ENCODE measurements around the gene ACOX1. TPM values are rescaled to one million over a fixed set of nuclear protein-coding genes. Genes with fewer than 3 reads are reported as not detected.

ACOX1 gene
- total and polyA plus RNA-seq, 10 donors: 6.3 to 60.2 (median 41.6) TPM

DNA sequence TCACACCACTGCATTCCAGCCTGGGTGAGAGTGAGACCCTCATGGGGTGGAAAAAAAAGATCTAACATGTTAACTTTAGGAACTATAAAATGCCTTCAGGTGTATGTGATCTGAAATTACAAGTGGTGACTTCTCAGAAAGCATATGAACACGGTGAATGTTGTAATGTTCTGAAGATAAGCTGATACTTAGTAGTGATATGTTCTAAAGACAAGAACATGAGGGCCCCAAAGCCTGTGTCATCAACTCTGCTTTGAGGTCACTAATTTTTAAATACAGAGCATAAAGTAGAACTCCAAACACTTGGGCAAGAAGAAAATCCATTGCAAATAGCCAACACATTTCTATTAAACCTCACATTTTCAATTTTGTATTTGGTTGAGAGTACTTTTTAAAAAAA is 35.5 kb downstream of the ACOX1 start:
- intact Hi-C loops (cut with DNase I; ENCODE audit: low total_unique reads): no loop called here
- Histone ChIP-seq H3K27me3 (replicated peaks in 1 of 7) (no peaks in the 10 kb centered on the region), H3K9me3 (no peaks in the 10 kb centered on the region), H3K27ac (no peak overlapping the region), H3K4me3 (no peak overlapping the region), H3K36me3 (peaks cover 0 to 59% (median 29%) of the 10 kb centered on the region in 6 donors), H3K4me1 (peaks cover 0 to 22% (median 16%) of the 10 kb centered on the region in 6 donors)
- 85 to 100% (median 92%) methylated on average over 1 of the region's 1 CpG for WGBS, 5 donors
- DNase-seq: no peak
- no peak for TF ChIP-seq POLR2A (IDR thresholded peaks at IDR 0.05)
- TF ChIP-seq CTCF (IDR thresholded peaks at IDR 0.05 in 8 of 11, conservative IDR thresholded peaks at IDR 0.05 in 3 of 11): no peak
- no peak for TF ChIP-seq POLR2AphosphoS5 (IDR thresholded peaks at IDR 0.05)

GRCh38 chr17:75942473-75942872 is 36.5 kb downstream of the ACOX1 start:
- Histone ChIP-seq H3K9me3 (no peaks in the 10 kb centered on the region), H3K27me3 (replicated peaks in 1 of 7) (no peaks in the 10 kb centered on the region), H3K4me3 (no peak overlapping the region), H3K4me1 (peaks cover 0 to 22% (median 16%) of the 10 kb centered on the region in 6 donors), H3K27ac (no peak overlapping the region), H3K36me3 (peaks cover 0 to 49% (median 19%) of the 10 kb centered on the region in 6 donors)
- WGBS, 5 donors: 88 to 96% (median 94%) methylated on average over 4 of the region's 4 CpGs
- no peak for DNase-seq
- intact Hi-C loops (cut with DNase I; ENCODE audit: low total_unique reads): no loop called here
- TF ChIP-seq POLR2A (IDR thresholded peaks at IDR 0.05) (no peak), CTCF (IDR thresholded peaks at IDR 0.05 in 8 of 11, conservative IDR thresholded peaks at IDR 0.05 in 3 of 11) (no peak), POLR2AphosphoS5 (IDR thresholded peaks at IDR 0.05) (no peak)

- no peak for DNase-seq
- Histone ChIP-seq H3K36me3 (peaks cover 0 to 39% (median 9%) of the 10 kb centered on the region in 6 donors), H3K27me3 (replicated peaks in 1 of 7) (no peaks in the 10 kb centered on the region), H3K4me3 (peak overlapping the region in 6 of 8 donors; percentile 59 to 96 (median 74)), H3K9me3 (no peaks in the 10 kb centered on the region), H3K27ac (peak overlapping the region in 5 of 8 donors; percentile 66 to 89 (median 80)), H3K4me1 (peaks cover 0 to 22% (median 16%) of the 10 kb centered on the region in 6 donors)
- intact Hi-C loops (cut with DNase I; ENCODE audit: low total_unique reads): no loop called here
- 50 to 67% (median 63%) methylated on average over 6 of the region's 6 CpGs for WGBS, 5 donors
- no peak for TF ChIP-seq CTCF (IDR thresholded peaks at IDR 0.05 in 8 of 11, conservative IDR thresholded peaks at IDR 0.05 in 3 of 11)
- no peak for TF ChIP-seq POLR2A (IDR thresholded peaks at IDR 0.05)
- no peak for TF ChIP-seq POLR2AphosphoS5 (IDR thresholded peaks at IDR 0.05)
These were observed 37.5 kb downstream of the ACOX1 start for GRCh38 chr17:75941442-75941819.

- intact Hi-C loops (cut with DNase I; ENCODE audit: low total_unique reads): no loop called here
These were observed 38.1 kb downstream of the ACOX1 start, which contains the start of gene FBF1 for GRCh38 chr17:75940727-75941441. TSS of gene FBF1 (minus strand) at chr17:75941042. CDS start at chr17:75938149, 2,893 bp downstream.

More at GRCh38 chr17:75940727-75941441, 38.1 kb downstream of the ACOX1 start, which contains the start of gene FBF1:
- peak; percentile 99 for DNase-seq
- TF ChIP-seq POLR2AphosphoS5 (IDR thresholded peaks at IDR 0.05): peak; percentile 96 to 97 (median 97)
- peak in 4 of 11 experiments; percentile 16 to 26 (median 16) for TF ChIP-seq CTCF (IDR thresholded peaks at IDR 0.05 in 8 of 11, conservative IDR thresholded peaks at IDR 0.05 in 3 of 11)
- TF ChIP-seq POLR2A (IDR thresholded peaks at IDR 0.05): peak in 2 of 3 donors; percentile 45 to 55
- H3K4me3 ChIP-seq: peak within 1 kb of the TSS; percentile 49 to 96 (median 74)
- H3K4me1 ChIP-seq: peaks cover 0 to 22% (median 16%) of the 10 kb centered on the region in 6 donors
- peaks cover 0 to 33% (median 4%) of the 10 kb centered on the region in 6 donors for H3K36me3 ChIP-seq
- no peaks in the 10 kb centered on the region for H3K27me3 ChIP-seq (replicated peaks in 1 of 7)
- H3K27ac ChIP-seq: peak within 1 kb of the TSS; percentile 46 to 89 (median 73)
- WGBS, 5 donors: 0 to 2% (median 0%) methylated on average over 19 to 63 of the region's 63 CpGs
- no peaks in the 10 kb centered on the region for H3K9me3 ChIP-seq

Measured in spleen (tissue), 11 donors.